ENCODE results near the gene PLCB2.

GRCh38 chr15:40265355-40265754 lies 42.4 kb downstream of the PLCB2 start:
- TF ChIP-seq, protein P1, sequence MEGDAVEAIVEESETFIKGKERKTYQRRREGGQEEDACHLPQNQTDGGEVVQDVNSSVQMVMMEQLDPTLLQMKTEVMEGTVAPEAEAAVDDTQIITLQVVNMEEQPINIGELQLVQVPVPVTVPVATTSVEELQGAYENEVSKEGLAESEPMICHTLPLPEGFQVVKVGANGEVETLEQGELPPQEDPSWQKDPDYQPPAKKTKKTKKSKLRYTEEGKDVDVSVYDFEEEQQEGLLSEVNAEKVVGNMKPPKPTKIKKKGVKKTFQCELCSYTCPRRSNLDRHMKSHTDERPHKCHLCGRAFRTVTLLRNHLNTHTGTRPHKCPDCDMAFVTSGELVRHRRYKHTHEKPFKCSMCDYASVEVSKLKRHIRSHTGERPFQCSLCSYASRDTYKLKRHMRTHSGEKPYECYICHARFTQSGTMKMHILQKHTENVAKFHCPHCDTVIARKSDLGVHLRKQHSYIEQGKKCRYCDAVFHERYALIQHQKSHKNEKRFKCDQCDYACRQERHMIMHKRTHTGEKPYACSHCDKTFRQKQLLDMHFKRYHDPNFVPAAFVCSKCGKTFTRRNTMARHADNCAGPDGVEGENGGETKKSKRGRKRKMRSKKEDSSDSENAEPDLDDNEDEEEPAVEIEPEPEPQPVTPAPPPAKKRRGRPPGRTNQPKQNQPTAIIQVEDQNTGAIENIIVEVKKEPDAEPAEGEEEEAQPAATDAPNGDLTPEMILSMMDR (IDR thresholded peaks at IDR 0.05; ENCODE audit: insufficient read depth, low read length) = no peak
- TF ChIP-seq POLR2AphosphoS5 (IDR thresholded peaks at IDR 0.05; ENCODE audit: low read depth) (no peak), GABPA (IDR thresholded peaks at IDR 0.05; ENCODE audit: low read depth) (no peak)
